Measurements from ENCODE around the gene CALY.

- TF ChIP-seq CTCF (IDR thresholded peaks at IDR 0.05) = no peak
- no peak for TF ChIP-seq POLR2A (IDR thresholded peaks at IDR 0.05)
Measured at GRCh38 chr10:133310789-133311188, 25.9 kb downstream of the CALY start.
